ENCODE measurements around the gene NUDT9. TPM values are rescaled to one million over a fixed set of nuclear protein-coding genes. Genes with fewer than 3 reads are reported as not detected.
"Not testable (repeated sequence)": the region's sequence is repeated elsewhere in the genome, so short reads cannot be mapped to it uniquely, and the experiment has no call there.

The NUDT9 gene, protein sequence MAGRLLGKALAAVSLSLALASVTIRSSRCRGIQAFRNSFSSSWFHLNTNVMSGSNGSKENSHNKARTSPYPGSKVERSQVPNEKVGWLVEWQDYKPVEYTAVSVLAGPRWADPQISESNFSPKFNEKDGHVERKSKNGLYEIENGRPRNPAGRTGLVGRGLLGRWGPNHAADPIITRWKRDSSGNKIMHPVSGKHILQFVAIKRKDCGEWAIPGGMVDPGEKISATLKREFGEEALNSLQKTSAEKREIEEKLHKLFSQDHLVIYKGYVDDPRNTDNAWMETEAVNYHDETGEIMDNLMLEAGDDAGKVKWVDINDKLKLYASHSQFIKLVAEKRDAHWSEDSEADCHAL
- polyA plus RNA-seq (2012; ENCODE audit: missing spikeins) = 14.5 TPM

- DNase-seq (ENCODE audit: insufficient read length) (peak; percentile 65), FAIRE-seq (peak; percentile 96)
- peak; percentile 85; the same call in 1 of the 2 replicates for TF ChIP-seq POLR2A (IDR thresholded peaks at IDR 0.05; ENCODE audit: low read depth, low read length)
- peak; percentile 78 for TF ChIP-seq POLR2AphosphoS5 (IDR thresholded peaks at IDR 0.05; ENCODE audit: low read depth, low read length)
- TF ChIP-seq TAF1 (IDR thresholded peaks at IDR 0.05; ENCODE audit: borderline replicate concordance, low read depth, low read length) = no peak; the same call in 1 of the 2 replicates
Measured at GRCh38 chr4:87422104-87423052, at the start of gene NUDT9. Gene NUDT9, plus strand, starts transcription at chr4:87422573. Its CDS starts 333 bp downstream, at chr4:87422906.

DNA sequence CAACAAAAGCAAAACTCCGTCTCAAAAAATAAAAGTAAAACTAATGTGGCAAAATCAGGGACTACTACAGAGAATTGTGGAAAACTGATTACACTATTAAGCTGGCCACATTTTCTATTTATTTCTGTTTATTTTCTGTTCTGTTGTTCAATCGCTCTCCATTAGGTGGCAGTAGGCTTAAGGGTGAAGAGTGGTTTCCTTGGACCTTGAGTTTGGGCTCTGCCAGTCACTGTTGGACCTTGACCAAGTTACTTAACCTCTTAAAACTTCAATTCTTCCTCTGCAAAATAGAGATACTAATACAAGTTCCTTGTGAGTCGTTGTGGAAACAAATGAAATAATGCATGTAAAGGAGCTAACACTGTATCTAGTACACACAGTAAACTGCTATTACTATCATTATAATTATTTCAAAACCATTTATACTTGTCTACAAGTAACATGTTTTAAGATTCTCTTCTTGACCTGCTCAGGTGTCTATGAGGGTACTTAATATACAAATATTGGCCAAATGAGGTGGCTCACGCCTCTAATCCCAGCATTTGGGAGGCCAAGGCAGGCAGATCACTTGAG, 46.6 kb upstream of the NUDT9 start:
- FAIRE-seq (peak; percentile 21), DNase-seq (ENCODE audit: insufficient read length) (no peak)
- TF ChIP-seq POLR2A (IDR thresholded peaks at IDR 0.05; ENCODE audit: low read depth, low read length) = no peak
- no peak for TF ChIP-seq POLR2AphosphoS5 (IDR thresholded peaks at IDR 0.05; ENCODE audit: low read depth, low read length)
- no peak for TF ChIP-seq TAF1 (IDR thresholded peaks at IDR 0.05; ENCODE audit: borderline replicate concordance, low read depth, low read length)

GRCh38 chr4:87377816-87378215, 44.6 kb upstream of the NUDT9 start:
- DNase-seq (ENCODE audit: insufficient read length) (no peak), FAIRE-seq (no peak)
- no peak for TF ChIP-seq POLR2AphosphoS5 (IDR thresholded peaks at IDR 0.05; ENCODE audit: low read depth, low read length)
- TF ChIP-seq TAF1 (IDR thresholded peaks at IDR 0.05; ENCODE audit: borderline replicate concordance, low read depth, low read length) = no peak
- TF ChIP-seq POLR2A (IDR thresholded peaks at IDR 0.05; ENCODE audit: low read depth, low read length) = no peak

- TF ChIP-seq POLR2AphosphoS5 (IDR thresholded peaks at IDR 0.05; ENCODE audit: low read depth, low read length) (no peak), POLR2A (IDR thresholded peaks at IDR 0.05; ENCODE audit: low read depth, low read length) (no peak), TAF1 (IDR thresholded peaks at IDR 0.05; ENCODE audit: borderline replicate concordance, low read depth, low read length) (no peak)
- no peak for DNase-seq (ENCODE audit: insufficient read length)
Measured at GRCh38 chr4:87382116-87382515, 40.3 kb upstream of the NUDT9 start.

DNA sequence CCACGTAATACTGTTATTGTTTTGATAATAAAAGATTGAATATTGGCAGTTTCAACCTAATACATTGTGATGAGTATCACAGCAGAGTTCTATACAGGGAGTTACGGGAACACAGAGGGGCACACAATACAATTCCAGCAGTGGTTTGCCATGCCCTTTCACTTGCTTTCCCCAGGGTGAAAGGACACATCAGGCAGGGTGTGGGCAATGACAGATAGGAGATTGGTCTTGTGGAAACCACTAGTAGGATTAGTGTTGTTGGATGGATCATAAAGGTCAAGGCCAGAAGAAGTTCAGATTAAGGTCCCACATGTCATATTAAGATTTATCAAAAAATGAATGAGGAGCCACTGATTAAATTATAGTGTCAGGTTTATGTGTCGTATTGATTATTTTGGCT, 39.4 kb upstream of the NUDT9 start:
- no peak for FAIRE-seq
- DNase-seq (ENCODE audit: insufficient read length) = no peak
- no peak for TF ChIP-seq POLR2AphosphoS5 (IDR thresholded peaks at IDR 0.05; ENCODE audit: low read depth, low read length)
- no peak for TF ChIP-seq POLR2A (IDR thresholded peaks at IDR 0.05; ENCODE audit: low read depth, low read length)
- no peak for TF ChIP-seq TAF1 (IDR thresholded peaks at IDR 0.05; ENCODE audit: borderline replicate concordance, low read depth, low read length)

More at GRCh38 chr4:87382116-87382515, 40.3 kb upstream of the NUDT9 start:
- FAIRE-seq = no peak

DNA sequence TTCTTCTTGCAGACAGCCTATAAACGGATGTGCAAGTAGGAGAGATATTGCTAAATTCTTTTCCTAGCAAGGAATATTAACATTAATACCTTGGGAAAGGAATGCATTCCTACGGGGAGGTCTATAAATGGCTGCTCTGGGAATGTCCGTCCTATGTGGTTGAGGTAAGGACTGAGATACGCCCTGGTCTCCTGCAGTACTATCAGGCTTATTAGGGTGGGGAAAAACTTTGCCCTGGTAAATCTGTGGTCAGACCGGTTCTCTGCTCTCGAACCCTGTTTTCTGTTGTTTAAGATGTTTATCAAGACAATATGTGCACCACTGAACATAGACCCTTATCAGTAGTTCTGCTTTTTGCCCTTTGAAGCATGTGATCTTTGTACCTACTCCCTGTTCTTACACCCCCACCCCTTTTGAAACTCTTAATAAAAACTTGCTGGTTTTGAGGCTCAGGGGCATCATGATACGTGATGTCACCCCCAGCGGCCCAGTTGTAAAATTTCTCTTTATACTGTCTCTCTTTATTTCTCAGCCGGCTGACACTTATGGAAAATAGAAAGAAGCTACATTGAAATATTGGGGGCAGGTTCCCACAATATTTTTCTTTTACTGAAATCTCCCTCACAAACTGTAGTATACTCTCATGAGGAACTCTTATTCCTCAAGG, 37.8 kb upstream of the NUDT9 start:
- FAIRE-seq; DNase-seq (ENCODE audit: insufficient read length): not testable (repeated sequence)

DNA sequence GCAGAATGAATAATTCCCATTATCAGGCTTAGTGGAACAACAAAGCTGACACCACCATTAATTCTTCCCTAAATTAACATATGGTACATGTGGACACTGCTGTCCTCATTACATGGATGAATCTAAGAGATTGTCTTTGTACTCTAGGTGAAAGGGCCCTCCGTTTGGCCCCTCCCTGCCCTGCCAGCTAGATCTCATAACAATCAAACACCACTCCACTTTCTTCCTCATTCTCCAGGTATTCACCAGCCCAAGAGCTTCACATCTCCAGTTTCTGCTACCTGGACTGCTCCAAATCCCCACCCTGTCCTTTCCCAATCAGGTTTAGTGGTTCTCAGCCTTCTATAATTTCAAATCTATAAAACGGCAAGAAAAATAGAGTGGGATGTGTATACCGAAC, 35.1 kb upstream of the NUDT9 start:
- TF ChIP-seq POLR2A (IDR thresholded peaks at IDR 0.05; ENCODE audit: low read depth, low read length) (no peak), TAF1 (IDR thresholded peaks at IDR 0.05; ENCODE audit: borderline replicate concordance, low read depth, low read length) (no peak), POLR2AphosphoS5 (IDR thresholded peaks at IDR 0.05; ENCODE audit: low read depth, low read length) (no peak)
- FAIRE-seq (no peak), DNase-seq (ENCODE audit: insufficient read length) (no peak)

DNA sequence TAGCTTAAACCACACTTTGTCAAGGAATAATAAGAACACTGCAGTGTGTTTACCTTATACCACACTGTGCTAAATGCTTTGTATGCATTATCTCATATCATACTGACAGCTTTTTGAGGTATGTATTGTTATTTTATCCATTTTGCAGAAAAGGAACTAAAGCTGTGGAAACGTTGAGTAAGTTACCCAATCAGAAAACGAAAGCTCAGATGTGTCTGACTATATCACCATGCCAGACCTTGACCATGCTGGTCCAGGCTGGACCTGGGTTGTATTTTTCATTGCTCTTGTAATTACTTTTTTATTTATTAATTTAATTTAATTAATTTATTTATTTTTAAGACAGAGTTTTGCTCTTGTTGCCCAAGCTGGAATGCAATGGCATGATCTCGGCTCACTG, 33.5 kb upstream of the NUDT9 start:
- FAIRE-seq = no peak
- TF ChIP-seq POLR2AphosphoS5 (IDR thresholded peaks at IDR 0.05; ENCODE audit: low read depth, low read length) (no peak), TAF1 (IDR thresholded peaks at IDR 0.05; ENCODE audit: borderline replicate concordance, low read depth, low read length) (no peak), POLR2A (IDR thresholded peaks at IDR 0.05; ENCODE audit: low read depth, low read length) (no peak)
- no peak for DNase-seq (ENCODE audit: insufficient read length)

GRCh38 chr4:87390055-87390454, 32.3 kb upstream of the NUDT9 start:
- not testable (repeated sequence) for FAIRE-seq

DNA sequence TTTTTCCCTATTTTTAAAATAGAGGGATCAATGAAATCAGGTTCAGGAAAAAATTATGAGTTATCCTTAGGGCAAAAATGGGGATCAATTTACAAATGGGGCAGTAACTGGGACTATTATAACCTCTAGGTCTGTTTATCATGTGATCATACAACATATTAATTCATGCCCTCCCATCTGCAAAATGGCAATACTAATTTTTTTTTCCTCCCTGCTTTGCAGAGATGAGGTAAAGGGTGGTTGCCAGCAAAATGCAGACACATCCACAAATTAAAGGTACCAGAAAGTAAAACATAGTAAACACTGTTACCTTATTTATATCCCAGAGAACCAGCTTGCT, 31.9 kb upstream of the NUDT9 start:
- FAIRE-seq (no peak), DNase-seq (ENCODE audit: insufficient read length) (no peak)
- TF ChIP-seq POLR2AphosphoS5 (IDR thresholded peaks at IDR 0.05; ENCODE audit: low read depth, low read length) = no peak
- no peak for TF ChIP-seq TAF1 (IDR thresholded peaks at IDR 0.05; ENCODE audit: borderline replicate concordance, low read depth, low read length)
- no peak for TF ChIP-seq POLR2A (IDR thresholded peaks at IDR 0.05; ENCODE audit: low read depth, low read length)

More at GRCh38 chr4:87390055-87390454, 32.3 kb upstream of the NUDT9 start:
- DNase-seq (ENCODE audit: insufficient read length) = not testable (repeated sequence)

GRCh38 chr4:87390891-87391575, 31.3 kb upstream of the NUDT9 start, which contains the start of gene HSD17B11:
Gene HSD17B11, minus strand, starts transcription at chr4:87391188. Its CDS starts 118 bp downstream, at chr4:87391070.
- FAIRE-seq = peak; percentile 94
- DNase-seq (ENCODE audit: insufficient read length) = peak; percentile 75
- TF ChIP-seq POLR2AphosphoS5 (IDR thresholded peaks at IDR 0.05; ENCODE audit: low read depth, low read length) (peak; percentile 86), TAF1 (IDR thresholded peaks at IDR 0.05; ENCODE audit: borderline replicate concordance, low read depth, low read length) (peak; percentile 25; the same call in 1 of the 2 replicates), POLR2A (IDR thresholded peaks at IDR 0.05; ENCODE audit: low read depth, low read length) (peak; percentile 85)
